Measurements from ENCODE around the gene ROR1.
"Not testable (repeated sequence)": the region's sequence is repeated elsewhere in the genome, so short reads cannot be mapped to it uniquely, and the experiment has no call there.

Gene ROR1

GRCh38 chr1:64197076-64197475 lies 423.3 kb downstream of the ROR1 start:
- DNase-seq = no peak

DNA sequence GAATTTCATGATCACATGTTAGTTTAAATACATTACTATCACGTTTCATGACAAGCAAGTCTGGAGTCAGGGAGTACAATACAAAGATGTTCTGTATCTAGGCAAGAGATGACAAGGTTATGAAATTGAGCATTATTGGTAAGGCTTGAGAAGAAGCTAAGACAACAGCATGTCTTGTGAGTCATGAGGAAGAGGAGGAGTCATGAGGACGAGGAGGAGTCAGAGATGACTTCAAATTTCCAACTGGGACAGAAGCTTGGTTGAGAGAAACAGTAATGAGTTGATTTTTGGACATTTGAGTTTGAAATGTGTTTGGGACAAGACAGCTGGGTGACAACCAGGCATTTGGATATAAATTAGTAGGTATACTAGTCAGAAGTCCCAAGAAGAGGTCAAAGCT lies 425.3 kb downstream of the ROR1 start:
- DNase-seq = no peak

DNA sequence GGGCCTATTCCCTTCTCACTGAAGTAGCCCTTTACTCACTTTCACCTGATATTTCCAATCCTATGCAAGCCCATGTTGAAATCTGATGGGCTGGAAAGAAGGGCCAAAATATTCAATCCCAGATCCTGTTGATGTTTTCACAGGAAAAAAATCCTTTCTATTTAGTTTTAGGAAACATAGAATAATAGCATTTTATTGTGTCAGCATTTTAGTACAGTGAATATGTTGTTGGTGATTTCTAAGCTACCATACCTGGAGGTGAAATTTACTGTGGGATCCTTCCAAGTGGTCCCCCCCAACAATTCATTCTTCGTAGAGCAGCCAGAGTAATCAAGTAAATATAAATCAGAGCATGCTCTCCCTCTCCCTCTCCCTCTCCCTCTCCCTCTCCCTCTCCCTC lies 426.2 kb downstream of the ROR1 start:
- no peak for DNase-seq

- DNase-seq = no peak
Measured at GRCh38 chr1:64203420-64203819, 429.6 kb downstream of the ROR1 start, which contains the start of gene UBE2U. Gene UBE2U (plus strand): TSS chr1:64203623. CDS start chr1:64204051, 428 bp downstream.

DNA sequence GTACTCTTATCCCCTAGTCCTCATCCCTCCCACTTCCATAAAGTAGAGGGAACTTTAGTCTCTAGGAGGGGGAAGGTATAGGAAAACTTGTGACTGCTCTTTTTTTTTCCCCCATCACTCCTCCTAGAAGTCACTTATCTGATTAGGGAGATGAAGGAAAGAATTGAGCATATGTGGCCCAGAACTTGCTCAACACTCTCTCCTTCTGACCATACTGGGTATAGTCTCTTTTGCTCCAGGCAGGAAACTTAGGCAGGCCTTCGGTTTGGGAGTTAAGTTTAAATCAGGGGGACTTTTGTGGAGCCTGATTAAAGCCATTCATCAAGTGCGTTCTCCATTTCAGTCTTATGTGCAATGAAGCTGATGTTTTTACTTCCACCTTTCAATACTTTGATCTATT lies 435.4 kb downstream of the ROR1 start:
- DNase-seq = no peak

GRCh38 chr1:64212031-64212430 lies 438.2 kb downstream of the ROR1 start:
- DNase-seq = no peak

GRCh38 chr1:64215576-64215975 lies 441.8 kb downstream of the ROR1 start:
- no peak for DNase-seq

DNA sequence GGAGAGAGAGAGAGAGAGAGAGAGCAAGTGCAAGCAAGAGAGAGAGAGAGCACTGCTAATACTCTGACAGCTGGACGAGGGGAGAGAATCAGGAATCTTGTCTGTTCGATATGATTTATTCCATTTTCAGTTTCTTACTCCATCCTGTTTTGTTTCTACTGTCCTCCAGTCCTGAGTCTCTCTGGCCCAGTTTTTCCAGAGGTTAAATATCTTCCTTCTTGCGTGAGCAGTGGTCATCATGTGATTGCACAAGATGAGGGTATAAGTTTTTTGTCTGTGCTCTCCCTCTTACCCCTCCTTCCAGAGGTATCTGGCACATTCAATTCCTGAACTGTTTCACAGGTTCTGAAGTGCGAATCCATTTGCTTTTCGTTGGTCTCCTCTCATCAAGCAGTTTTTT lies 446.4 kb downstream of the ROR1 start:
- DNase-seq = no peak

DNA sequence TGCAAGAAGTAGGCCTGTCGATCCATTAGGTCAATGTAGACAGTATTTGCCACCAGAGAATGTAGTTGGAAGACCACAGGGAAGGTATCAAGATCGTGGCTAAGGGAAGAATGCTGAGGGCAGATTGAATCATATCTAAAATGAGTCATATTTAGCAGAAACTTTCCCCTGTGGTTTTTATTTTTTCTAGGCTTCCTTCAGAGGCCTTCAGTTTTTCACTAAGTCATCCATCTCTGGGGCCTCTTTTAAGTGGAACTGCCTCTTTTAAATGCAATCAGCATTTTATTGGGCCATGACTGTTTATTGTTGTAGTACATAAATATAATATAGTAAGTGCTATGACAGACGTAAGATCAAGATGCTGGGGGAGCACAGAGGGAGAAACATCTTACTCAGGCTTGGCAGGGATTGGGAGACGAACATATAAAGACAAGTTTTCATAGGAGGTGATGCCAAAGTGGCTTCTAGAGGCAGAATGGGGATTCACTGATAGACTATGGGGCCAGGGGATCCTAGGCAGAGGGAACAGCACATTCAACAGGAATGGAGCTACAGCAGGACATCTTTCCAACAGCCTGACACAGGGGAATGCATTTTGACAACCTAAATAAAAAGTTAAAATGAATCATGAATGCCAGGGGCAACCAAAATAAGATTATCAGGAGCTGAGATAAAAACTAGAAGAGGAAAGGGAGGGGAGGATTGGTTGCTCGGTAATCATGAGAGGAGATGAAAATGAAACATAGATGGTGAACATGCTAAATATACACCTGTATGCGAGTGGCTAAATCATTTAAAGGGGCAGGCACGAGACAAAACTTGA lies 449.7 kb downstream of the ROR1 start:
- no peak for DNase-seq

DNA sequence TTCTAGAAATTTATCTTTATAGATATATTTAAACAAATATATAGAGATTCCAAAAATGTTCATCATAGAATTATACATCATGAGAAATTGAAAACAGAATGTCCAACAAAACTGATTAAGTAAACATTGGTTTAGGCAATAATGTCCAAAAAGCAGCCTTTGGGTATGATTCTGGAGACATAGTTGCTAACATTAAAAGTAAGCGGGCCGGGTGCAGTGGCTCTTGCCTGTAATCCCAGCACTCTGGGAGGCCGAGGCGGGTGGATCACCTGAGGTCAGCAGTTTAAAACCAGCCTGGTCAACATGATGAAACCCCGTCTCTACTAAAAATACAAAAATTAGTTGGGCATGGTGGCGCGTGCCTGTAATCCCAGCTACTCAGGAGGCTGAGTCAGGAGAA lies 450.4 kb downstream of the ROR1 start:
- not testable (repeated sequence) for DNase-seq

GRCh38 chr1:64228167-64228957 lies 454.5 kb downstream of the ROR1 start:
- DNase-seq = no peak

- no peak for DNase-seq
Measured at GRCh38 chr1:64229307-64229706, 455.5 kb downstream of the ROR1 start.
